Uterus (tissue), 2 donors: ENCODE data around the gene GSTM4.

Experiments used
- POLR2A ChIP-seq, 2 donors: fragments of 450-650 bp; IDR thresholded peaks; one replicate each; pipeline ENCODE4 v1.6.1; 2016; ENCODE audit warnings: antibody characterized with exemption in 2 of 2, mild to moderate bottlenecking in 1 of 2, moderate library complexity in 1 of 2
- TF ChIP-seq, protein P1 (sequence below), 4 experiments: fragments of 200-600 bp in 2 of 4; fragments of 450-650 bp in 2 of 4; sonication (generic) in 2 of 4; IDR thresholded peaks; one replicate each; pipeline ENCODE4 v1.5.1; 2016 to 2019; ENCODE audit warnings: antibody characterized with exemption in 4 of 4, mild to moderate bottlenecking in 2 of 4, moderate library complexity in 1 of 4

DNA sequence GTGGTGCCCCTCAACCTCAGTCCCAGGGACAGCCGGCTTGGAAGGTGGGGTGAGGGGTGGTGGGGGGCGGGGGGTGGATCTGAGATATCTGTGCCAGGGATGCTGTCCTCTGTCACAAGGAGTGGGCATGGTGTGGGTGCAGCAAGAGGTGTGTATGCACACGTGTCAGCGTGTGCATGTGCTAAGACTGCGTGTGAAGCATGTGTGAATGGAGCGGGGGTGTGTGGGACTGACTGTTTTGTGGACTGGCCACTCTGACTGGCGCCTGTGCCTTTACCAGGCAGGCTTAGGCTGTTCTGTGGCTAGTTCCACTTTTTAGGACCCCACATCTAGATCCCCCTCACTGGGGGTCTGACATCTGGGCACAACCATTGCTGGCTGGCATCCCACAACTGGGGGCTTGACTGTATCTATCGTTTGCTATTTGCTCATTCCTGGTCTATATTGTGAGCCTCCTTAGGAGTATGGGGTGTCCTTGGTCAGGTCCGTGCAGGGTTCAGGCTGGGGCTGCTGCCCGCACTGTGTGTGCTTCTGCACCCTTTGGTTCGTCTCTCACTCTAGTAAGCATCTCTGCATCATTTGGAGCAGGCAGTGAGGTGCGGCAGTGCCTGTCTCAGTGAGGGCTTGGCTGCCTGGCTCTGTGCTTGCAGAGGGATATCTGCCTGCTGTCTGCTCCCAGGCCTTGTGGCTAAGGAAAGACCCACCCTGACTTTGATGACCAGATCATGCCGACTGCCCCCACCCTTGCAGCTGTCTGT, 34.3 kb upstream of the GSTM4 start:
- TF ChIP-seq, protein P1, sequence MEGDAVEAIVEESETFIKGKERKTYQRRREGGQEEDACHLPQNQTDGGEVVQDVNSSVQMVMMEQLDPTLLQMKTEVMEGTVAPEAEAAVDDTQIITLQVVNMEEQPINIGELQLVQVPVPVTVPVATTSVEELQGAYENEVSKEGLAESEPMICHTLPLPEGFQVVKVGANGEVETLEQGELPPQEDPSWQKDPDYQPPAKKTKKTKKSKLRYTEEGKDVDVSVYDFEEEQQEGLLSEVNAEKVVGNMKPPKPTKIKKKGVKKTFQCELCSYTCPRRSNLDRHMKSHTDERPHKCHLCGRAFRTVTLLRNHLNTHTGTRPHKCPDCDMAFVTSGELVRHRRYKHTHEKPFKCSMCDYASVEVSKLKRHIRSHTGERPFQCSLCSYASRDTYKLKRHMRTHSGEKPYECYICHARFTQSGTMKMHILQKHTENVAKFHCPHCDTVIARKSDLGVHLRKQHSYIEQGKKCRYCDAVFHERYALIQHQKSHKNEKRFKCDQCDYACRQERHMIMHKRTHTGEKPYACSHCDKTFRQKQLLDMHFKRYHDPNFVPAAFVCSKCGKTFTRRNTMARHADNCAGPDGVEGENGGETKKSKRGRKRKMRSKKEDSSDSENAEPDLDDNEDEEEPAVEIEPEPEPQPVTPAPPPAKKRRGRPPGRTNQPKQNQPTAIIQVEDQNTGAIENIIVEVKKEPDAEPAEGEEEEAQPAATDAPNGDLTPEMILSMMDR (IDR thresholded peaks at IDR 0.05): no peak
- no peak for TF ChIP-seq POLR2A (IDR thresholded peaks at IDR 0.05)
